ENCODE data around the gene KCNK6.

DNA sequence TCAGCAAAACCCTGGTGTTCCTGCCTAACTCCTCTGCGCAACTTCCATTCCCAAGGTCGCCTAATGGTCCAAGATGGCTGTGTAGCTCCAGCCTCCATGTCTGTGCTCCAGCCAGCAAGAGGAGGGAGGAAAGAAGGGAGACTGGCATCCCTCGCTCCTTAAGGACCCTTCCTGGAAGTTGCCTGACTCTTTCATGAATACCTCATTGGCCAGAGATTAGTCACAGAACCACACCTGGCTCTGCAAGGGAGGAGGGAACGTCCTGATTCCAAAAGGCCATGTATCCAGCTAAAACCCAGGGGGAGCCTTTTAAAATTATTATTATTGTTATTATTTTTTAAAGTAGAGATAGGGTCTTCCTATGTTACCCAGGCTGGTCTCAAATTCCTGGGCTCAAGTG is 4.8 kb downstream of the KCNK6 start:
- TF ChIP-seq, protein P1, sequence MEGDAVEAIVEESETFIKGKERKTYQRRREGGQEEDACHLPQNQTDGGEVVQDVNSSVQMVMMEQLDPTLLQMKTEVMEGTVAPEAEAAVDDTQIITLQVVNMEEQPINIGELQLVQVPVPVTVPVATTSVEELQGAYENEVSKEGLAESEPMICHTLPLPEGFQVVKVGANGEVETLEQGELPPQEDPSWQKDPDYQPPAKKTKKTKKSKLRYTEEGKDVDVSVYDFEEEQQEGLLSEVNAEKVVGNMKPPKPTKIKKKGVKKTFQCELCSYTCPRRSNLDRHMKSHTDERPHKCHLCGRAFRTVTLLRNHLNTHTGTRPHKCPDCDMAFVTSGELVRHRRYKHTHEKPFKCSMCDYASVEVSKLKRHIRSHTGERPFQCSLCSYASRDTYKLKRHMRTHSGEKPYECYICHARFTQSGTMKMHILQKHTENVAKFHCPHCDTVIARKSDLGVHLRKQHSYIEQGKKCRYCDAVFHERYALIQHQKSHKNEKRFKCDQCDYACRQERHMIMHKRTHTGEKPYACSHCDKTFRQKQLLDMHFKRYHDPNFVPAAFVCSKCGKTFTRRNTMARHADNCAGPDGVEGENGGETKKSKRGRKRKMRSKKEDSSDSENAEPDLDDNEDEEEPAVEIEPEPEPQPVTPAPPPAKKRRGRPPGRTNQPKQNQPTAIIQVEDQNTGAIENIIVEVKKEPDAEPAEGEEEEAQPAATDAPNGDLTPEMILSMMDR (optimal IDR thresholded peaks at IDR 0.05 in 1 of 3, IDR thresholded peaks at IDR 0.05 in 1 of 3, conservative IDR thresholded peaks at IDR 0.05 in 1 of 3; ENCODE audit: extremely low read depth in 1 of 3, insufficient read depth in 2 of 3, low read length in 3 of 3), result no peak
- no peak for TF ChIP-seq EZH2 (IDR thresholded peaks at IDR 0.05; ENCODE audit: low read length)
